Measurements from ENCODE around the gene SCN4A.
"Not testable (repeated sequence)": the region's sequence is repeated elsewhere in the genome, so short reads cannot be mapped to it uniquely, and the experiment has no call there.

Gene SCN4A

DNA sequence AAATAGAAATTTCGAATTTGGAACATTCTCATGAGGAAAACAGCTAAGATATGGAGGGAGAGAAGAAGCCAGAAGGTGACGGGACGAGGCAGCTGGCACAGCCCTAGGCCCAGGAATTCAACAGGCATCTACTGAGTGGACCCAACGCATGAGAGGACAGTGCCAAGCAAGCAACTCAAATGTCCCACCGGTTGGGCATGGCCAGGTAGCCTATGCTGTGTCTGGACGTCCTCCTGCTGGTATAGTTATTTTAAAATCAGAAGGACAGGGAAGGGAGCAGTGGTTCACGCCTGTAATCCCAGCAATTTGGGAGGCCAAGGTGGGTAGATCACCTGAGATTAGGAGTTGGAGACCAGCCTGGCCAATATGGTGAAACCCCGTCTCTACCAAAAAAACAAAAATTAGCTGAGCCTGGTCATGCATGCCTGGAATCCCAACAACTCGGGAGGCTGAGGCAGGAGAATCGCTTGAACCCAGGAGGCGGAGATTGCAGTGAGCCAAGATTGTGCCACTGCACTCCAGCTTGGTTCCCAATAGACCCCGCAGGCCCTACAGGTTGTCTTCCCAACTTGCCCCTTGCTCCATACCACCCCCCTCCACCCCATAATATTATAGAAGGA is 56.0 kb downstream of the SCN4A start:
- DNase-seq = no peak

DNA sequence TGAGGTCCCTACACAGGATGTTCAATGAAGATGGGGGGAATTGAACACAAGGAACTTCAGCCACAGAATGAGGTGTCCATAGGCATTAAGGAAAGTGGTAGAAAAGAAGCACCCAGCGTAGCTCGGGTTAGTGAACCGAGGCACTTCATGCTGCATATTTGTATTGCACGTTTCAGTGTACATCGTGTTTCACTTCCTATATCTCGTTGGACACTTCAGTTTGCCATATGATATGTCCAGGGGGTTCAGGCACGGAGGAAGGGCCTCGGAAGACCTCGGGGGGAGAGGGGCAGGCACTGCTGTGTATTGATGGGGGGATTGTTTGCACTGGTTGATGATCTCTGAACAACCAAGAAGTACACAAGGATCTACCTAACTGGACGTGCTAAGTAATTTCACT is 57.0 kb downstream of the SCN4A start:
- DNase-seq = not testable (repeated sequence)

DNA sequence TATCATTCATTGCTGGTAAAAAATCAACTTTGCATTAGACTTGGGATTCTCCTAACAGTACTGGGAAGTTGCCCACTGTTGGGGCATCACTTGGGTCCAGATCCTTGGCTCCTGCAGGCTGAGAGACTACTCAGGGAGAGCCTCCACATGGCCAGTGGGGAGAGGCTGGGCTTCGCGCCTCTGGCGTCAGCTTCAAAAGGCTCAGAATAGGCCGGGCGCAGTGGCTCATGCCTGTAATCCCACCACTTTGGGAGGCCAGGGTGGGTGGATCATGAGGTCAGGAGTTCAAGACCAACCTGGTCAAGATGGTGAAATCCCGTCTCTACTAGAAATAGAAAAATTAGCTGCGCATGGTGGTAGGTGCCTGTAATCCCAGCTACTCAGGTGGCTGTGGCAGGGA is 58.2 kb downstream of the SCN4A start:
- no peak for DNase-seq

DNA sequence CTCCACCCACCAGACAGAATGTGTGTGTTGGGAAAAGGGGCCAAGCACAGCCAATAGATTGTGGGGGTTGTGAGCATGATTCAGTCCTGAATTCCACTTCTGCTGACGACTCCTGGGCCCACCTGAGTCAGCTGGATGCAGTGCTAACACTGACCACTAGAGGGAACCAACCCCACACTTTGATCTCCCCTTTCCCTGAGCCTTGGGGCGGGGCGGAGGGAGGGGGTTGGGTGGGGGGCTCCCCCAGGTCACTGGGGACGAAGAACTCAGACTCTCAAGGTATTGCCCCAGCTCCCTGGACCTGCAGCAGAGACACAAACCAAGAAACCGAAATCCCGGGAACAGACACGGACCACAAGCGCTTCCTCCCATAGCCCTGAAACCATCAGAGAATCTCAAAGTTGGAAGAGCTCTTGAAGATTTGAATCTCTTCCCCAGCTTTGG is 61.0 kb downstream of the SCN4A start:
- peak; percentile 25 for DNase-seq

DNA sequence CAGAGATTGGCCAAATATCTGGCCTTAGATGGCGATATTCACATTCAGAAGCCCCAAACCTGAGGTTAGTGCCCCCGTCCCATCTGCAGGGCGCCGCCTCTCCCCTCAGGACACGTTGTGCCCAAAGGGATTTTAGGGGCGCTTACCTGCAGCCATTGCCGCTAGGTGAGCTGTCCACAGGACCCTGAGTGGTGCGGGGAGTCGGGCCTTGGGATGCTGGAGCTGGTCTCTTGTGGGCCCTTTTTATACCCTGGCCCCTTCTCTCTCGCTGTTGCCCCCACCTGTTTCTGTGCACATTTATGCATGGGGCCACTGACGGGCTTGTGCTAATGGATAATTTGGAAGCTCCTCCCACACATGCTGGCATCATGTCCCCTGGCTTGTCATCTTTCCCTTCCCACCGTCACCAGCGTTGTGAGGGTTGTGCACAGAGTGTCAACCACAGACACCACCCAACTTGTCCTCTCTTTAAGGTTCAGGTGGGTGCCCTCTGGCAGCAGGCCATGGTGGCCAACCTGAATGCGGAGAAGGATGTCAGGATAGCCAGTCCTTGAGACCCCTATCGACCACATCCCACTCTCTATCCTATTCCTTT is 61.6 kb downstream of the SCN4A start, which contains the start of gene CSHL1:
CSHL1 (minus strand) TSS at position 218 of the 595 bp plus-strand sequence; CDS start at position 156, 62 bp downstream.
- DNase-seq = no peak

DNA sequence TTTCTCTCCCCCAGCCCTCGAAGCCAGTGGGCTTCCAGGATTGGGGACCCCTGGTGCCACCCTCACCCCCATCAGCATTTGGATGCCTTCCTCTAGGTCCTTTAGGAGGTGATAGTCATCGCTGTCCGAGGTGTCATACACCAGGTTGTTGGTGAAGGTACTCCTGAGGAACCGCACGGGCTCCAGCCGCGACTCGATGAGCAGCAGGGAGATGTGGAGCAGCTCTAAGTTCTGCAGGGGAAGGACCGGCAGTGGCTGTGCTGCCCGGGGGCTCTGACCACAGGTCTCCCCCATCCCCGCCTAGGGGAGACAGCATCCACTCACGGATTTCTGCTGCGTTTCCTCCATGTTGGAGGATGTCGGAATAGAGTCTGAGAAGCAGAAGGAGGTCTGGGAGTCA is 62.6 kb downstream of the SCN4A start:
- DNase-seq = no peak

DNA sequence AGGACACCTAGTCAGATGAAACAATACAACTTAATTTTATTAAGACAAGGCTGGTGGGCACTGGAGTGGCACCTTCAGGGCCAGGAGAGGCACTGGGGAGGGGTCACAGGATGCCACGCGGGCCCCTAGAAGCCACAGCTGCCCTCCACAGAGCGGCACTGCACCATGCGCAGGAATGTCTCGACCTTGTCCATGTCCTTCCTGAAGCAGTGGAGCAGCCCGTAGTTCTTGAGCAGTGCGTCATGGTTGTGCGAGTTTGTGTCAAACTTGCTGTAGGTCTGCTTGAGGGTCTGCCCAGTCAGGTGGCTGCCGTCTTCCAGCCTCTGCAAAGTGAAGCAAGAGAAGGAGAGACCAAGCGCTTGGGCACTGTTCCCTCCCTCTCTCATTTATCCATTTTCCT is 63.1 kb downstream of the SCN4A start:
- DNase-seq = not testable (repeated sequence)

DNA sequence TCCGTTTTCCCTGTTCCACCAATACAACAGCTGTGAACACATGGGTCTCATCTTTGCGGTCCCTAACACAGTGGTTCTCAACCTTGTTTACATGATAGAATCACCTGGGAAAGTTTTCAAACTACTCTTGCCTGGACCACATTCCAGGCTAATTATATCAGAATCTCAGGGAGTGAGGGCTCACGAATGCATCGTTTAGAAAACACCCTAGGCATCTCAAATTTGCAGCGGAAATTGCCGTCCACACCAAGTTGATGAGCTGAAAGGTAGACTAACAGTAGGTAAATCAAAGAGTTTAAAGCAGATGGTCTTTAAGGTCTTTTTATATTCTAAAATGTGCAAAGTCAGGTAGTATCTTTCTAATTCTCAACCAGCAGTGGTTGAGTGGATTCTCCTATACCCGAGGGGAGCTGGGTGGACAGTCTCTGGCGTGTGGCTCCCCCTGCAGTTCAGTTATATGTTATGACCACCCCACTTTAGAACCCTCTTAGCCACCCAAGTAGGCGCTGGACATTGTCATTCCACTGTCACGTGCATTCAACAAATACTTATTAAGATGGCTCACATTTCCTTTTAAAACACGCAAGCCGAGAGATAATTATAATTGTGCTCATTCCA is 65.4 kb downstream of the SCN4A start:
- not testable (repeated sequence) for DNase-seq

DNA sequence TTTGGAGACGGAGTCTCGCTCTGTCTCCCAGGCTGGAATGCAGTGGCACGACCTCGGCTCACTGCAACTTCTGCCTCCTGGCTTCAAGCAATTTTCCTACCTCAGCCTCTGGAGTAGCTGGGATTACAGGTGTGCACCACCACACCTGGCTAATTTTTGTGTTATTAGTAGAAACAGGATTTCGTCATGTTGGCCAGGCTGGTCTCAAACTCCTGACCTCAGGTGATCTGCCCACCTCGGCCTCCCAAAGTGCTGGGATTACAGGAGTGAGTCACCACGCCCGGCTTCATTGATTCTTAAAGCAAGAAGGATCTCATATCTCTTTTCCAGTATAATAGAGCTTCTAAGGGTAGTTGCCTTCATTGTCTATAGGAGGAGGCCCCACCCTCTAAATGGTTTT is 67.9 kb downstream of the SCN4A start:
- DNase-seq = not testable (repeated sequence)

DNA sequence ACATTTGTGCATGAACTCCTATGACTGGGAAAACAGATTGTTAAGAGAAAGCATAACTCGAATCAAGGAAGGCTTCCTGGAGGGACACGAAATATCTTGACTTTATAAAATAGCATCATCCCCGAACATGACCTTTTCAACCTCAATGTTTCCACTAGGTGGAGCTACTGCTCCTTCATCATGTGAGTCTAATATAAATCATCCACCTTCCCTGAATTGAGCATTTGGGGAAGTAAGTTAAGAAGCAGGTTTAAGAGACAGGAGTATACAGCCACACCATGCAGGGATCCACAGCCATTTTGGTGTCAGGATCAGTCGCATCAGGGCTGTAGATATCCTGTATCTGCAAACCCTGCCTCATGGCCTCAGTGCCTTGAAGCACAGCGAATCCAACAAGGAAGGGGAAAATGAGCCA is 68.9 kb downstream of the SCN4A start:
- not testable (repeated sequence) for DNase-seq

DNA sequence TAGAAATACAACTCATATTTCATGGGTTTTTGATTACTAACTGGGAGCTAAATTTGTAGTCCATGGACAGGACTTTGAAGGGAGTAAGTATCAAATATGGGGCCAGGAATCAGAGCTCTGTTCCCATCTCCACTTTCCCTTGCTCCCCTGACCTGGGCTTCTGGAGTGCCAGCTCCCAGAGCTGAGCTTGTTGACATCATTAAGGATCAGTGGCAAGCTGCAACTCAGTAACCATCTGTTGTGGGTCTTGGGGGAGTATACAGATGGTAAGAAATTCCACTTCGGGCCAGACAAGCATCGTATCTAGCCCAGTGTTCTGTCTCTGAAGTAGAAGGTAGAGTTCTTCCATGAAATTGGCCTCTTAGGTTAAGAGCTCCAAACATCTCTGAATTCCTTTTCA is 70.7 kb downstream of the SCN4A start:
- DNase-seq = not testable (repeated sequence)

DNA sequence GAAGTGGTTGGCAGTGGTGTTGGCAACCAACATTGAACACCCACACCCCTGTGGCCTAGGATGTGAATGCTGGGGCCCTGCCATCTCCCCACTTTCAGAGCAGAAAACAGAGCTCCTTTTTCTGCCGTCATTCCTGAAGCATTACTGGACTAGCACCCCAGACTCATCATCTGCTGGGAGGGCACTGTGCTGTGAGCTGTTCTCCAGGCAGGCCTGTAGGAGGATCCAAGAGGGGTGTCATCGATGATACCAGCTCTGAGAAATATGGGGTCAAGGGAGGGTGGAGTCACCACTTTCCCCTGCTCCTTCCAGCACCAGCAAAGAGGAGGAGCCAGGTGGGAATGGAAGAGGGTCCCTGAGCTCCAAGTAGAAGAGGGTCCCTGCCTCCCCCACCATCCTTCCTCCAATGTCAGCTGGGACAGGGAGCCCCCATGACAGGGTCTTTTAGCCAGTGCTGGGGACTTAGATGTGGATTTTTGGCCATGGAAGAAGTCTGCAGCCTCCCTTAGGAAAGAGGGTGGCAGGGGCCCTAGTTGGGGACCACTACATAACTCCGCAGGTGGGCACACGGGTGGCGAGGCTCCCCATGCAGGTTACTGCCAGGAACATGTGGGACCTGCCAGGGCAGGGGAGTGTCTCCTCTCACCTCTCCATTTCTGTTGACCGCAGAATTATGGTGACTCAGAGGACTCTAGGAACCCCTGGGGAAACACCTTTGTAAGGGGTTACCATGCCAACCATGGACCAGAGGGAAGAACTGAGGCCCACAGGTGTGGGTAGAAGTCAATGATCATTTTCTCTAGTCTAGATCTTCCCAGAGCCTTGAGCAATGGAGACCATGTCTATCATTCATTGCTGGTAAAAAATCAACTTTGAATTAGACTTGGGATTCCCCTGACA is 73.6 kb downstream of the SCN4A start:
- not testable (repeated sequence) for DNase-seq

DNA sequence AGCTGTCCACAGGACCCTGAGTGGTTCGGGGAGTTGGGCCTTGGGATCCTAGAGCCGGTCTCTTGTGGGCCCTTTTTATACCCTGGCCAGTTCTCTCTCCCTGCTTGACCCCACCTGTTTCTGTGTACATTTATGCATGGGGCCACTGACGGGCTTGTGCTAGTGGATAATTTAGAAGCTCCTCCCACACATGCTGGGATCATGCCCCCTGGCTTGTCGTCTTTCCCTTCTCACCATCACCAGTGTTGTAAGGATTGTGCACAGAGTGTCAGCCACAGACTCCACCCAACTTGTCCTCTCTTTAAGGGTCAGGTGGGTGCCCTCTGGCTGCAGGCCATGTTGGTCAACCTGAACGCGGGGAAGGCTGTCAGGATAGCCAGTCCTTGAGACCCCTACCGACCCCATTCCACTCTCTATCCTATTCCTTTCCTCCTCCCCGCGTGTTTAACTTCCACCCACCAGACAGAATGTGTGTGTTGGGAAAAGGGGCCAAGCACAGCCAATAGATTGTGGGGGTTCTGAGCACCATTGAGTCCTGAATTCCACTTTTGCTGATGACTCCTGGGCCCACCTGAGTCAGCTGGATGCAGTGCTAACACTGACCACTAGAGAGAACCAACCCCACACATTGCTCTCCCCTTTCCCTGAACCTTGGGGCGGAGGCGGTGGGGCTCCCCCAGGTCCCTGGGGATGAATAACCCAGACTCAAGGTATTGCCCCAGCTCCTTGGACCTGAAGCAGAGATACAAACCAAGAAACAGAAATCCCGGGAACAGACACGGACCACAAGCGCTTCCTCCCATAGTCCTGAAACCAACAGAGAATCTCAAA is 76.0 kb downstream of the SCN4A start, which contains the start of gene CSH1:
CSH1 (minus strand) TSS at position 51 of the 831 bp plus-strand sequence. CDS start 63 bp downstream, outside the sequence.
- DNase-seq = not testable (repeated sequence)

DNA sequence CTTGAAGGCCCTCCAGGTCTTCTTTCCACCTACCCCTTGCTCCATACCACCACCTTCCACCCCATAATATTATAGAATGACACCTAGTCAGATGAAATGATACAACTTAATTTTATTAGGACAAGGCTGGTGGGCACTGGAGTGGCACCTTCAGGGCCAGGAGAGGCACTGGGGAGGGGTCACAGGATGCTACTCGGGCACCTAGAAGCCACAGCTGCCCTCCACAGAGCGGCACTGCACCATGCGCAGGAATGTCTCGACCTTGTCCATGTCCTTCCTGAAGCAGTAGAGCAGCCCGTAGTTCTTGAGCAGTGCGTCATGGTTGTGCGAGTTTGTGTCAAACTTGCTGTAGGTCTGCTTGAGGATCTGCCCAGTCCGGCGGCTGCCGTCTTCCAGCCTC is 77.9 kb downstream of the SCN4A start:
- not testable (repeated sequence) for DNase-seq

DNA sequence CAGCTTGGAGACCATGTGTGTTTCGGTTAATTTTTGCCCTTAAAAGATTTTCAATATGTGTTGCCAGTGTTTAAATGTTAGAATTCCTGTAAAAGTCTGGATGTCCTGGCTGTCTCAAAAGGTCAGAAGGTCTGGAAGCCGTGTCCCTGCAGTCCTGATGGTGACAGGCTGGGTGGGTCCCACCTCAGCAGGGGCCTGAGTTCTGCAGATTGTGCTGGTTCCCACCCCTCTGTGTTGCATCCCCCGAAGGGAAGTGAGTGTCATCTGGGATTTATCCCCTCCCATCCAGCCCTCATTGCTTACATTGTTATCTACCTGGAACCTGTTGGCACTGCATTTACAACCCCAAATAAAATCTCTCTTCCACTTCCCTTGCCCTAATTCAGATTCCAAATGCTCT is 78.7 kb downstream of the SCN4A start:
- not testable (repeated sequence) for DNase-seq

DNA sequence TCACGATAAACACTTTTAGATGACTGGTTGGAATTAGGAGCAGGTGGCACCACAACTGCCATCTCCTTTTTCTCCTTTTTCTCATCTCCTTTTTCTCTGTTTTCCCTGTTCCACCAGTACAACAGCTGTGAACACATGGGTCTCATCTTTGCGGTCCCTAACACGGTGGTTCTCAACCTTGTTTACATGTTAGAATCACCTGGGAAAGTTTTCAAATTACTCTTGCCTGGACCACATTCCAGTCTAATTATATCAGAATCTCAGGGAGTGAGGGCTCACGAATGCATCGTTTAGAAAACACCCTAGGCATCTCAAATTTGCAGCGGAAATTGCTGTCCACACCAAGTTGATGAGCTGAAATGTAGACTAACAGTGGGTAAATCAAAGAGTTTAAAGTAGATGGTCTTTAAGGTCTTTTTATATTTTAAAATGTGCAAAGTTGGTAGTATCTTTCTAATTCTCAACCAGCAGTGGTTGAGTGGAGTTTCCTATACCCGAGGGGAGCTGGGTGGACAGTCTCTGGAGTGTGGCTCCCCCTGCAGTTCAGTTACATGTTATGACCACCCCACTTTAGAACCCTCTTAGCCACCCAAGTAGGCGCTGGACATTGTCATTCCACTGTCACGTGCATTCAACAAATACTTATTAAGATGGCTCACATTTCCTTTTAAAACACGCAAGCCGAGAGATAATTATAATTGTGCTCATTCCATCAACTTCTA is 80.2 kb downstream of the SCN4A start:
- not testable (repeated sequence) for DNase-seq

DNA sequence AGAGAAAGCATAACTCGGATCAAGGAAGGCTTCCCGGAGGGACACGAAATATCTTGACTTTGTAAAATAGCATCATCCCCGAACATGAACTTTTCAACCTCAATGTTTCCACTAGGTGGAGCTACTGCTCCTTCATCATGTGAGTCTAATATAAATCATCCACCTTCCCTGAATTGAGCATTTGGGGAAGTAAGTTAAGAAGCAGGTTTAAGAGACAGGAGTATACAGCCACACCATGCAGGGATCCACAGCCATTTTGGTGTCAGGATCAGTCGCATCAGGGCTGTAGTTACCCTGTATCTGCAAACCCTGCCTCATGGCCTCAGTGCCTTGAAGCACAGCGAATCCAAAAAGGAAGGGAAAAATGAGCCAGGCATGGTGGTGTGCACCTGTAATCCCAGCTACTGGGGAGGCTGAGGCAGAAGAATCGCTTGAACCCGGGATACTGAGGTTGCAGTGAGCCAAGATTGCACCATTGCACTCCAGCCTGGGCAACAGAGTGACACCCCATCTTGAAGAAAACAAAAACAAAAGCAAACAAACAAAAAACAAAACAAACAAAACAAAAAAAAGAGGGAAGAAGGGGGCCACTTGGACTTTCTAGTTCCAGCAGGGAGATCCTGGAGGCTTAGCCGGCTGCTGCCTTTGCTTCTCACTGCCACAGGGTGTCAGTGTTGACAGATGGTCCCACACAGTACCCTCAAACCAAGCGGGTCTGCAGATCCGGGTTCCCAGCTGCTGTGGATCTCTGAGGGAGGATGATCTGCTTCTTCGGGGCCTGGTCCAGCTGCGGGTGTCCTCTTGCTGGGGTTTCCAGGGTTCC is 83.5 kb downstream of the SCN4A start:
- DNase-seq = not testable (repeated sequence)
